DMS 273 treated with DMSO at 0.1 percent for 48 hours (cell line): ENCODE data around the gene LRRC8D.

Experiments used
- DNase-seq: peaks from one replicate; lab custom pipeline; 2025; lab: John Stamatoyannopoulos, UW

The LRRC8D gene

GRCh38 chr1:89833183-89834082 is 12.6 kb downstream of the LRRC8D start:
- no peak for DNase-seq

GRCh38 chr1:89834083-89834704 is 13.4 kb downstream of the LRRC8D start:
- no peak for DNase-seq

- no peak for DNase-seq
These were observed 15.6 kb downstream of the LRRC8D start for GRCh38 chr1:89836252-89837035.

GRCh38 chr1:89837036-89837481 is 16.2 kb downstream of the LRRC8D start:
- no peak for DNase-seq

- no peak for DNase-seq
These were observed 16.7 kb downstream of the LRRC8D start for GRCh38 chr1:89837510-89837909.

- DNase-seq = no peak
These were observed 18.7 kb downstream of the LRRC8D start for GRCh38 chr1:89839516-89839915.

- DNase-seq = no peak
These were observed 20.7 kb downstream of the LRRC8D start for GRCh38 chr1:89841507-89841906.

GRCh38 chr1:89842567-89843272 is 21.9 kb downstream of the LRRC8D start:
- DNase-seq = no peak

GRCh38 chr1:89843273-89844130 is 22.7 kb downstream of the LRRC8D start:
- no peak for DNase-seq

GRCh38 chr1:89844241-89844807 is 23.5 kb downstream of the LRRC8D start:
- no peak for DNase-seq

GRCh38 chr1:89844860-89845259 is 24.0 kb downstream of the LRRC8D start:
- DNase-seq = no peak

GRCh38 chr1:89847191-89847729 is 26.4 kb downstream of the LRRC8D start:
- DNase-seq = no peak

GRCh38 chr1:89850844-89851415 is 30.1 kb downstream of the LRRC8D start:
- no peak for DNase-seq

GRCh38 chr1:89854140-89854539 is 33.3 kb downstream of the LRRC8D start:
- DNase-seq = no peak

GRCh38 chr1:89855413-89856123 is 34.7 kb downstream of the LRRC8D start:
- DNase-seq = no peak

- no peak for DNase-seq
These were observed 42.5 kb downstream of the LRRC8D start for GRCh38 chr1:89863165-89863830.

- DNase-seq = no peak
These were observed 44.9 kb downstream of the LRRC8D start for GRCh38 chr1:89865498-89866382.

GRCh38 chr1:89866568-89866967 is 45.7 kb downstream of the LRRC8D start:
- no peak for DNase-seq
